Endothelial cell of umbilical vein (primary cell): ENCODE data around the gene MASP1. TPM values are rescaled to one million over a fixed set of nuclear protein-coding genes. Genes with fewer than 3 reads are reported as not detected.

Source experiments
- BruUV-seq: library from RNA; stranded (reverse); fragments of 400-500 nt; replicated peaks from 2 replicates; lab custom pipeline; 2021; lab: Mats Ljungman, UMichigan
- CTCF ChIA-PET: fragments of 300-600, 350-600 bp; sonication (Branson Sonifier 250); formaldehyde crosslinking; loops from one replicate; lab custom pipeline; 2021; ENCODE audit warnings: antibody characterized with exemption, inconsistent platforms; lab: Charles Lee
- POLR2A ChIA-PET: fragments of 300-600, 350-600 bp; sonication (Branson Sonifier 250); formaldehyde crosslinking; loops from one replicate; lab custom pipeline; 2021; ENCODE audit warnings: antibody characterized with exemption, inconsistent platforms; lab: Charles Lee
- DNase-seq: peaks from one replicate; pipeline ENCODE4 v3.0.0-alpha.2; 2011; ENCODE audit warnings: low read depth, low spot score
- FAIRE-seq: peaks from 2 replicates; lab custom pipeline; 2011; peaks lifted over from hg19 to GRCh38; lab: Jason Lieb, UNC
- H2AFZ ChIP-seq: 2 replicates; pipeline ENCODE4 v1.6.0; 2012; ENCODE audit warnings: low read depth, low read length, control low read depth, inconsistent platforms
- H3K27ac ChIP-seq: 2 replicates; pipeline ENCODE4 v1.5.1; 2011; ENCODE audit warnings: low read depth, mild to moderate bottlenecking, control low read depth, low read length, moderate library complexity; ENCODE audit not compliant: insufficient read depth
- H3K27me3 ChIP-seq, 2 experiments: 2 replicates each; pipeline versions ENCODE4 v1.6.0 to v1.6.1; 2011; ENCODE audit warnings: low read length in 2 of 2, mixed read lengths in 1 of 2; ENCODE audit not compliant: control insufficient read depth in 2 of 2, insufficient read depth in 2 of 2
- H3K36me3 ChIP-seq, 2 experiments: 2 replicates in 1 of 2; 3 replicates in 1 of 2; pipeline ENCODE4 v1.5.1; 2011; ENCODE audit warnings: low read length in 2 of 2, mild to moderate bottlenecking in 1 of 2, moderate library complexity in 1 of 2; ENCODE audit not compliant: control insufficient read depth in 2 of 2, insufficient read depth in 2 of 2; ENCODE audit errors: extremely low read depth in 1 of 2
- H3K4me1 ChIP-seq: 3 replicates; pipeline ENCODE4 v1.5.1; 2011; ENCODE audit warnings: mild to moderate bottlenecking, low read length; ENCODE audit not compliant: control insufficient read depth, insufficient read depth; ENCODE audit errors: extremely low read depth
- H3K4me2 ChIP-seq: 2 replicates; pipeline ENCODE4 v1.6.1; 2011; ENCODE audit warnings: low read length, control low read depth, mixed read lengths; ENCODE audit not compliant: insufficient read depth
- H3K4me3 ChIP-seq, 3 experiments: fragments of 200-600 bp in 1 of 3; sonication (generic), shearing (Covaris generic) in 1 of 3; replicated peaks in 1 of 3; 2 replicates each; pipeline ENCODE4 v1.5.1; 2011 to 2016; ENCODE audit warnings: control low read depth in 3 of 3, low read length in 3 of 3, mild to moderate bottlenecking in 2 of 3, inconsistent platforms in 1 of 3, low read depth in 1 of 3, moderate library complexity in 1 of 3; ENCODE audit not compliant: insufficient read depth in 1 of 3
- H3K79me2 ChIP-seq: 2 replicates; pipeline ENCODE4 v1.6.0; 2012; ENCODE audit warnings: low read length, inconsistent platforms; ENCODE audit not compliant: control insufficient read depth, insufficient read depth
- H3K9ac ChIP-seq: replicated peaks from 2 replicates; pipeline ENCODE3; 2011; ENCODE audit warnings: low read length, control low read depth; ENCODE audit not compliant: insufficient read depth; ENCODE audit errors: extremely low read depth
- H3K9me1 ChIP-seq: replicated peaks from 3 replicates; pipeline ENCODE4 v1.6.0; 2011; ENCODE audit warnings: mild to moderate bottlenecking, low read length; ENCODE audit not compliant: control insufficient read depth, insufficient read depth; ENCODE audit errors: extremely low read depth
- H3K9me3 ChIP-seq: replicated peaks from 2 replicates; pipeline ENCODE4 v1.5.1; 2012; ENCODE audit warnings: low read length, inconsistent platforms; ENCODE audit not compliant: control insufficient read depth, insufficient read depth
- H4K20me1 ChIP-seq: replicated peaks from 2 replicates; pipeline ENCODE3; 2011; ENCODE audit warnings: mild to moderate bottlenecking, low read length; ENCODE audit not compliant: control insufficient read depth, insufficient read depth; ENCODE audit errors: extremely low read depth
- EZH2 ChIP-seq: IDR thresholded peaks from 2 replicates; pipeline ENCODE4 v1.6.1; 2012; ENCODE audit warnings: borderline replicate concordance, low read depth, mild to moderate bottlenecking, moderate library complexity, low read length, inconsistent platforms; ENCODE audit not compliant: severe bottlenecking
- FOS ChIP-seq: IDR thresholded peaks from 2 replicates; pipeline ENCODE4 v1.6.1; 2011; ENCODE audit warnings: mild to moderate bottlenecking, low read length, moderate library complexity, borderline replicate concordance; ENCODE audit not compliant: insufficient read depth
- GATA2 ChIP-seq: IDR thresholded peaks from 2 replicates; pipeline ENCODE4 v1.7.0; 2011; ENCODE audit warnings: low read depth, mild to moderate bottlenecking, moderate library complexity, mixed read lengths, low read length; ENCODE audit not compliant: insufficient read length, insufficient read depth
- JUN ChIP-seq: IDR thresholded peaks from 2 replicates; pipeline ENCODE4 v1.6.1; 2011; ENCODE audit warnings: borderline replicate concordance, low read depth; ENCODE audit not compliant: insufficient read length, insufficient read depth
- MYC ChIP-seq: IDR thresholded peaks from one replicate; pipeline ENCODE4 v1.6.1; 2011; ENCODE audit warnings: mild to moderate bottlenecking, low read depth, low read length
- POLR2A ChIP-seq: IDR thresholded peaks from 2 replicates; pipeline ENCODE4 v1.6.1; 2012; ENCODE audit warnings: low read depth, mild to moderate bottlenecking, control low read depth, low read length
- POLR2AphosphoS5 ChIP-seq: IDR thresholded peaks from 2 replicates; pipeline ENCODE4 v1.6.1; 2012; ENCODE audit warnings: low read depth, mild to moderate bottlenecking, control low read depth, low read length, moderate library complexity; ENCODE audit not compliant: insufficient read depth
- dilution Hi-C: fragments of 300-500 bp; cut with MboI; formaldehyde crosslinking; loops from one replicate; pipeline ENCODE4 v1.15.0; 2019; ENCODE audit warnings: low sequenced_read_pairs; ENCODE audit not compliant: extremely low pct_ligation_motif_present
- intact Hi-C: fragments of 100-400 bp; cut with micrococcal nuclease; formaldehyde crosslinking; loops from one replicate; pipeline ENCODE4 v1.10.0; 2022
- polyA plus RNA-seq, 4 experiments: library from polyadenylated mRNA; depleted of rRNA in 3 of 4; stranded (reverse) in 3 of 4; unstranded in 1 of 4; fragments of >200 nt; gene quantifications; 2 replicates each; pipeline versions ENCODE4 v1.2.1 to v1.2.3, GENCODE V29; 2011 to 2012; ENCODE audit warnings: missing spikeins in 1 of 4
- total RNA-seq: library from RNA; stranded (reverse); gene quantifications from 2 replicates; pipeline ENCODE4 v1.2.3, GENCODE V29; 2021
- TF ChIP-seq, protein P1 (sequence below), 2 donors: IDR thresholded peaks; 1 replicate in 1 of 2; 2 replicates in 1 of 2; pipeline ENCODE4 v1.5.1; 2011; ENCODE audit warnings: low read length in 2 of 2, mild to moderate bottlenecking in 2 of 2, moderate library complexity in 2 of 2, control low read depth in 1 of 2, inconsistent platforms in 1 of 2, low read depth in 1 of 2; ENCODE audit not compliant: insufficient read depth in 1 of 2; ENCODE audit errors: extremely low read depth in 1 of 2
- TF ChIP-seq, protein P2 (sequence below): IDR thresholded peaks from 2 replicates; pipeline ENCODE4 v1.6.1; 2011; ENCODE audit not compliant: insufficient read depth, insufficient read length

The MASP1 gene
- total and polyA plus RNA-seq, 2 donors (not counting 3 experiments of a cell fraction or from before 2014, with no cell fraction given), result 0.31 to 0.50 TPM

DNA sequence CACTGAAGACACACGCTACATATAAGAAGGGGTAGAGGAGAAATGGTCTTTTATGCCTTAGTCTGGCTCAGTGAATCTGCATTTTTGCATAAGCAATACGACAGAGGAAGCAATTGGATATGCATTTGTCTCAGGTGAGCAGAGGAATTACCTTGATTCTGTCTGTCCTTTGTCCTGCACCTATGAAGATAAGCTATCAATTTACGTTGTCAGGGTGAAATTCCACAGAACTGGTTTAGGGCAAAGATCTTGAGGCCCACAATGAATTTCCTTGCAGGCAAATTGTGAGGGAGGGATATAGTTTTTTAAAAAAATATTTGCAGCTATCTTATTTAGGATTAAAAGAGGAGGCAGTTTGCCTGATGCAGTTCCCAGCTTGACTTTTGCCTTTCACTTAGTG lies 31.6 kb upstream of the MASP1 start:
- Histone ChIP-seq H3K9ac (no peak overlapping the region), H2AFZ (no peak overlapping the region), H3K4me1 (peaks cover 8% of the 10 kb centered on the region), H3K27ac (no peak overlapping the region), H3K36me3 (no peaks in the 10 kb centered on the region), H3K9me1 (no peaks in the 10 kb centered on the region), H3K4me3 (no peak overlapping the region), H3K9me3 (no peaks in the 10 kb centered on the region), H3K4me2 (no peak overlapping the region), H3K27me3 (no peaks in the 10 kb centered on the region), H4K20me1 (no peaks in the 10 kb centered on the region), H3K79me2 (no peaks in the 10 kb centered on the region)
- TF ChIP-seq POLR2AphosphoS5, result no peak
- no peak for TF ChIP-seq FOS
- TF ChIP-seq JUN, result no peak
- TF ChIP-seq, protein P1, sequence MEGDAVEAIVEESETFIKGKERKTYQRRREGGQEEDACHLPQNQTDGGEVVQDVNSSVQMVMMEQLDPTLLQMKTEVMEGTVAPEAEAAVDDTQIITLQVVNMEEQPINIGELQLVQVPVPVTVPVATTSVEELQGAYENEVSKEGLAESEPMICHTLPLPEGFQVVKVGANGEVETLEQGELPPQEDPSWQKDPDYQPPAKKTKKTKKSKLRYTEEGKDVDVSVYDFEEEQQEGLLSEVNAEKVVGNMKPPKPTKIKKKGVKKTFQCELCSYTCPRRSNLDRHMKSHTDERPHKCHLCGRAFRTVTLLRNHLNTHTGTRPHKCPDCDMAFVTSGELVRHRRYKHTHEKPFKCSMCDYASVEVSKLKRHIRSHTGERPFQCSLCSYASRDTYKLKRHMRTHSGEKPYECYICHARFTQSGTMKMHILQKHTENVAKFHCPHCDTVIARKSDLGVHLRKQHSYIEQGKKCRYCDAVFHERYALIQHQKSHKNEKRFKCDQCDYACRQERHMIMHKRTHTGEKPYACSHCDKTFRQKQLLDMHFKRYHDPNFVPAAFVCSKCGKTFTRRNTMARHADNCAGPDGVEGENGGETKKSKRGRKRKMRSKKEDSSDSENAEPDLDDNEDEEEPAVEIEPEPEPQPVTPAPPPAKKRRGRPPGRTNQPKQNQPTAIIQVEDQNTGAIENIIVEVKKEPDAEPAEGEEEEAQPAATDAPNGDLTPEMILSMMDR (IDR thresholded peaks at IDR 0.05; ENCODE audit: extremely low read depth in 1 of 2, insufficient read depth in 1 of 2, low read depth in 1 of 2, low read length in 2 of 2), result no peak
- no peak for TF ChIP-seq POLR2A
- ChIA-PET CTCF (interaction anchor here (12.9 kb wide), 1 partner anchor 358 kb away, joined by 486 read pairs; no protein-coding TSS in a partner anchor), POLR2A (no interaction called here)
- FAIRE-seq (no peak), DNase-seq (no peak)
- dilution Hi-C loops (loop anchor here (25.0 kb wide), 1 partner anchor 364 kb away; no protein-coding TSS in a partner anchor), intact Hi-C loops (no loop called here)
- BruUV-seq, result no TSS peak

DNA sequence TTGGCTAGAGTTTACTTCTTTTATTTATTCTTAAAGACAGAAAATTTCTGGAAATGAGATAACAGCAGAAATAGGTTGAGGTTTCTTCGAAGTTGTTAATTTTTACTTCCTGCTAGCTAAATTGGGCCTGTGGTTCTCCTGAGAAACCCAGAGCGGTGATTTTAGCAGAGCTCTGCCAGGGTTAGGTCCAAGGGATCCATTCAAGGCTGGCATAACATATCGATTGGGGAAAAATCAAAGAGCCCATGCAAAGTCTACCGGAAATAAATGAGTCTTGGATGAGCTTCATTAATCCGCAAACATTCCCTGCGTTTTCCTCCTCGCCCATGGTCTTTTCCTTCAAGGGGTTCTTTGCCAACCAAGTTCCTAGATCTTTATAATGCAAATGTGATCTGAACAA lies 30.8 kb upstream of the MASP1 start:
- Histone ChIP-seq H3K4me1 (peaks cover 8% of the 10 kb centered on the region), H3K4me2 (no peak overlapping the region), H3K36me3 (no peaks in the 10 kb centered on the region), H2AFZ (no peak overlapping the region), H3K9me1 (no peaks in the 10 kb centered on the region), H3K27ac (no peak overlapping the region), H3K9ac (no peak overlapping the region), H3K9me3 (no peaks in the 10 kb centered on the region), H3K79me2 (no peaks in the 10 kb centered on the region), H3K4me3 (no peak overlapping the region), H3K27me3 (no peaks in the 10 kb centered on the region), H4K20me1 (no peaks in the 10 kb centered on the region)
- intact Hi-C loops, result no loop called here
- ChIA-PET CTCF (interaction anchor here (0.8 to 12.9 kb wide), 2 partner anchors 359 to 398 kb away, joined by 3 to 486 read pairs; no protein-coding TSS in a partner anchor), POLR2A (no interaction called here)
- dilution Hi-C loops, result loop anchor here (25.0 kb wide), 1 partner anchor 365 kb away; no protein-coding TSS in a partner anchor
- DNase-seq, result no peak
- no peak for FAIRE-seq
- TF ChIP-seq POLR2A (no peak), FOS (no peak), GATA2 (no peak), EZH2 (no peak), JUN (no peak), MYC (no peak), POLR2AphosphoS5 (no peak)
- TF ChIP-seq, protein P1 (IDR thresholded peaks at IDR 0.05; ENCODE audit: extremely low read depth in 1 of 2, insufficient read depth in 1 of 2, low read depth in 1 of 2, low read length in 2 of 2), result no peak
- TF ChIP-seq, protein P2, sequence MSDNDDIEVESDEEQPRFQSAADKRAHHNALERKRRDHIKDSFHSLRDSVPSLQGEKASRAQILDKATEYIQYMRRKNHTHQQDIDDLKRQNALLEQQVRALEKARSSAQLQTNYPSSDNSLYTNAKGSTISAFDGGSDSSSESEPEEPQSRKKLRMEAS, result no peak
- BruUV-seq, result no TSS peak
